CD4-positive, CD25-positive, alpha-beta regulatory T cell (primary cell): Measurements from ENCODE around the gene CHTF8. TPM values are rescaled to one million over a fixed set of nuclear protein-coding genes. Genes with fewer than 3 reads are reported as not detected.

Source experiments
- ATAC-seq, 2 donors: fragments of 150-1000 bp; cut with Tn5 transposase; one replicate each; pipeline ENCODE4 v1.10.0; 2021; ENCODE audit warnings: low read depth in 2 of 2, moderate number of reproducible peaks in 2 of 2, moderate library complexity in 1 of 2
- DNase-seq, 3 donors: peaks; one replicate each; pipeline versions ENCODE4 v3.0.0 to v3.0.0-alpha.2; 2012 to 2022; ENCODE audit warnings: mixed read lengths in 1 of 3
- H3K27ac ChIP-seq: one replicate; pipeline ENCODE4 v1.7.0; 2013; ENCODE audit warnings: mild to moderate bottlenecking, low read length; ENCODE audit not compliant: insufficient read depth, poor library complexity, severe bottlenecking
- H3K27me3 ChIP-seq: one replicate; pipeline ENCODE4 v1.7.0; 2013; ENCODE audit warnings: low read length; ENCODE audit not compliant: control insufficient read depth, insufficient read depth
- H3K36me3 ChIP-seq: one replicate; pipeline ENCODE4 v1.7.0; 2013; ENCODE audit warnings: mild to moderate bottlenecking, low read length, moderate library complexity; ENCODE audit not compliant: control insufficient read depth, insufficient read depth
- H3K4me1 ChIP-seq: 2 replicates; pipeline ENCODE4 v1.7.0; 2013; ENCODE audit warnings: mild to moderate bottlenecking, low read length; ENCODE audit not compliant: insufficient read depth, control insufficient read depth, poor library complexity, severe bottlenecking
- H3K4me3 ChIP-seq: one replicate; pipeline ENCODE4 v1.7.0; 2013; ENCODE audit warnings: low read depth, mild to moderate bottlenecking, low read length, moderate library complexity
- H3K9me3 ChIP-seq, 2 experiments: 1 replicate in 1 of 2; 2 replicates in 1 of 2; pipeline ENCODE4 v1.7.0; 2013; ENCODE audit warnings: low read length in 2 of 2, mild to moderate bottlenecking in 1 of 2, moderate library complexity in 1 of 2; ENCODE audit not compliant: control insufficient read depth in 2 of 2
- H3K27ac Mint-ChIP-seq, 3 donors: one replicate each; pipeline ENCODE4 v1.8.0; 2020 to 2022; ENCODE audit warnings: mild to moderate bottlenecking in 3 of 3, mixed read lengths in 3 of 3, moderate library complexity in 2 of 3
- H3K27me3 Mint-ChIP-seq: one replicate; pipeline ENCODE4 v1.8.0; 2022; ENCODE audit warnings: mild to moderate bottlenecking, mixed read lengths
- H3K36me3 Mint-ChIP-seq: one replicate; pipeline ENCODE4 v1.8.0; 2020; ENCODE audit warnings: mixed read lengths
- H3K4me1 Mint-ChIP-seq, 4 donors: one replicate each; pipeline ENCODE4 v1.8.0; 2020 to 2022; ENCODE audit warnings: mixed read lengths in 4 of 4, mild to moderate bottlenecking in 1 of 4
- H3K4me3 Mint-ChIP-seq, 4 donors: one replicate each; pipeline ENCODE4 v1.8.0; 2020 to 2022; ENCODE audit warnings: mild to moderate bottlenecking in 4 of 4, mixed read lengths in 4 of 4, moderate library complexity in 3 of 4
- H3K9me3 Mint-ChIP-seq, 7 donors: one replicate each; pipeline ENCODE4 v1.8.0; 2020 to 2022; ENCODE audit warnings: mixed read lengths in 7 of 7, mild to moderate bottlenecking in 3 of 7, moderate library complexity in 2 of 7
- polyA plus RNA-seq, 4 donors: library from polyadenylated mRNA; unstranded; fragments of 300-500 nt; fragmentation: Illumina TruSeq; gene quantifications; one replicate each; pipeline ENCODE4 v1.2.3, GENCODE V29; 2021
- total RNA-seq: library from RNA; stranded (reverse); gene quantifications from one replicate; pipeline ENCODE4 v1.2.3, GENCODE V29; 2022

CHTF8 gene
- total and polyA plus RNA-seq, 5 donors from 2014 or later: 79.4 to 227 (median 210) TPM

DNA sequence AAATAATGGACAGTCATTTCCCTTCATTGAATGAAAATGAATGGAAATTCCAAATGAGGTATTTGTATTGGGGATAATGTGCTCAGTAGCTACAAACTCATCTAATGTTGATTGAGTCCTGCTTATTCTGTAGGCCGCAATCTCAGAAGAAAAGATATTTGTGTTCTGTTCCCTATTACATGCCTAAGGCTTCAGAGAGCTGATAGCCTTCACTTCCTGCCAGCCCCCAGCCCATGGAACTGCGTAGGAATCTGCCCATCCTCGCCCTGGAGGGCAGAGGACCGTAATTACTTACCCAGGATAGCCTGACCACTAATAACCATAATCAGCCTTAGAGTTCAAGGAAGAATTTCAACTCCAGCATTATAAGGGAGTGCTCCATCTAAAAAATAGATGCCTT lies 36.7 kb upstream of the CHTF8 start:
- no peak for DNase-seq
- no peak for ATAC-seq
- no peak overlapping the region for H3K27ac Mint-ChIP-seq
- Histone ChIP-seq H3K36me3 (peaks cover 42% of the 10 kb centered on the region), H3K27ac (no peak overlapping the region), H3K4me3 (no peak overlapping the region), H3K9me3 (no peaks in the 10 kb centered on the region), H3K4me1 (peaks cover 16% of the 10 kb centered on the region), H3K27me3 (no peaks in the 10 kb centered on the region)
- H3K4me3 Mint-ChIP-seq: no peak overlapping the region
- peaks cover 37% of the 10 kb centered on the region for H3K36me3 Mint-ChIP-seq
- no peaks in the 10 kb centered on the region for H3K9me3 Mint-ChIP-seq
- no peaks in the 10 kb centered on the region for H3K27me3 Mint-ChIP-seq
- peaks cover 16 to 25% (median 21%) of the 10 kb centered on the region in 4 donors for H3K4me1 Mint-ChIP-seq

DNA sequence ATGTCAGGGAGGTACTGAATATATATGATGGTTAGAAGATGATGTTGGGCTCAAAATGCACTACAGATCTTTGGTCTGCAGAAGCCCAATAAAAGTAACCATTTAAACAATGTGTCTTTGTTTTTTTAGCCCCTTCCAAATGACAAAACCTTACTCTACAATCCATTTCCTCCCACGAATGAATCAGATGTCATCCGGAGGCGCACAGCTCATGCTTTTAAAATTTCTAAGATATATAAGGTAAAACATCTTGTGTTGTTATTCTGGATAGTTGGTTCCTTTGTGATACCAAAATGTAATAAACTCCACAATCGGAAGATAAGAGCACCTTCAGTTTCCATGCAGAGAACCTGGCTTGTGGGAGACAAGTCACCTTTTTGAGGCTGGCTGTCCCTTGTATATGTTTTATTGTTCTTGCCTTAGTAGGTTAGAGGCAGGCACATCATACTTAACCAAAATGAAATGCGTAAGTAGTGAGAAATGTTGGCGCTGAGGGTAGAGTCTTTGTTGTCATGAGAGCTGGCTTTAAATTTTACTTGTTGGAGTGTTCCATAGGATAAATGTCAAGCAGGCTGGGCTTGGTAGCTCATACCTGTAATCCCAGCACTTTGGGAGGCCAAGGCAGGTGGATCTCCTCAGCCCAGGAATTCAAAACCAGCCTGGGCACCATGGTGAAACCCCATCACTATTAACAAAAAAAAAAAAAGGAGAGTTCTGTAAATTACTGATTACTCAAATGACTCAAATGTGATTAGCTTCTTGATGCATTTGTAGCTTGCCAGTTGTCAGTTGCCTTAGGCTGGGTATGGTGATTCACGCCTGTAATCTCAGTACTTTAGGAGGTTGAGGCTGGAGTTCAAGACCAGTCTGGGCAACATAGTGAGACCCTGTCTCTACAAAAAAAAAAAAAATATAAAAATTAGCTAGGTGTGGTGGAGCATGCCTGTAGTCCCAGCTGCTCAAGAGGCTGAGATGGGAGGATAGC lies 34.9 kb upstream of the CHTF8 start:
- ATAC-seq: no peak
- no peak overlapping the region for H3K4me3 Mint-ChIP-seq

GRCh38 chr16:69166221-69166833 lies 33.9 kb upstream of the CHTF8 start:
- H3K27me3 Mint-ChIP-seq: no peaks in the 10 kb centered on the region
- peaks cover 12 to 25% (median 18%) of the 10 kb centered on the region in 4 donors for H3K4me1 Mint-ChIP-seq
- peak overlapping the region in 1 of 4 donors; percentile 16 for H3K4me3 Mint-ChIP-seq
- no peaks in the 10 kb centered on the region for H3K27me3 ChIP-seq
- H3K9me3 Mint-ChIP-seq: no peaks in the 10 kb centered on the region
- peak overlapping the region; percentile 85 to 94 (median 91) for H3K27ac Mint-ChIP-seq
- H3K4me3 ChIP-seq: peak overlapping the region; percentile 31
- DNase-seq (peak in 1 of 3 donors; percentile 48), ATAC-seq (peak; percentile 50 to 55)
- H3K4me1 ChIP-seq: peaks cover 16% of the 10 kb centered on the region
- H3K36me3 ChIP-seq: peaks cover 55% of the 10 kb centered on the region
- no peaks in the 10 kb centered on the region for H3K9me3 ChIP-seq
- H3K27ac ChIP-seq: no peak overlapping the region
- peaks cover 43% of the 10 kb centered on the region for H3K36me3 Mint-ChIP-seq

More for the DNA sequence above, 34.9 kb upstream of the CHTF8 start:
- Mint-ChIP-seq H3K27ac (peak overlapping the region; percentile 85 to 94 (median 91)), H3K27me3 (no peaks in the 10 kb centered on the region), H3K4me1 (peaks cover 12 to 25% (median 20%) of the 10 kb centered on the region in 4 donors), H3K9me3 (no peaks in the 10 kb centered on the region), H3K36me3 (peaks cover 47% of the 10 kb centered on the region)
- Histone ChIP-seq H3K36me3 (peaks cover 54% of the 10 kb centered on the region), H3K27me3 (no peaks in the 10 kb centered on the region), H3K27ac (no peak overlapping the region), H3K4me1 (peaks cover 16% of the 10 kb centered on the region), H3K9me3 (no peaks in the 10 kb centered on the region), H3K4me3 (no peak overlapping the region)
- DNase-seq: no peak

- Mint-ChIP-seq H3K27ac (peak overlapping the region in 2 of 3 donors; percentile 85 to 91), H3K4me1 (peaks cover 12 to 25% (median 18%) of the 10 kb centered on the region in 4 donors), H3K36me3 (peaks cover 46% of the 10 kb centered on the region), H3K4me3 (no peak overlapping the region), H3K9me3 (no peaks in the 10 kb centered on the region), H3K27me3 (no peaks in the 10 kb centered on the region)
- no peaks in the 10 kb centered on the region for H3K9me3 ChIP-seq
- H3K27ac ChIP-seq: no peak overlapping the region
- ATAC-seq (no peak), DNase-seq (no peak)
- no peak overlapping the region for H3K4me3 ChIP-seq
- peaks cover 16% of the 10 kb centered on the region for H3K4me1 ChIP-seq
- H3K36me3 ChIP-seq: peaks cover 60% of the 10 kb centered on the region
- no peaks in the 10 kb centered on the region for H3K27me3 ChIP-seq
Observed at GRCh38 chr16:69165584-69165983, 33.2 kb upstream of the CHTF8 start.

GRCh38 chr16:69160192-69160591 lies 27.8 kb upstream of the CHTF8 start:
- Histone ChIP-seq H3K4me1 (no peaks in the 10 kb centered on the region), H3K9me3 (no peaks in the 10 kb centered on the region), H3K4me3 (no peak overlapping the region), H3K36me3 (peaks cover 67% of the 10 kb centered on the region), H3K27ac (no peak overlapping the region), H3K27me3 (no peaks in the 10 kb centered on the region)
- H3K9me3 Mint-ChIP-seq: no peaks in the 10 kb centered on the region
- peaks cover 53% of the 10 kb centered on the region for H3K36me3 Mint-ChIP-seq
- peaks cover under 1 to 11% (median 4%) of the 10 kb centered on the region in 4 donors for H3K4me1 Mint-ChIP-seq
- H3K4me3 Mint-ChIP-seq: no peak overlapping the region
- H3K27ac Mint-ChIP-seq: peak overlapping the region in 1 of 3 donors; percentile 38
- H3K27me3 Mint-ChIP-seq: no peaks in the 10 kb centered on the region
- ATAC-seq (no peak), DNase-seq (no peak)

- Histone ChIP-seq H3K27me3 (no peaks in the 10 kb centered on the region), H3K27ac (no peak overlapping the region), H3K4me1 (no peaks in the 10 kb centered on the region), H3K36me3 (peaks cover 74% of the 10 kb centered on the region), H3K4me3 (no peak overlapping the region), H3K9me3 (no peaks in the 10 kb centered on the region)
- ATAC-seq (no peak), DNase-seq (no peak)
- H3K4me1 Mint-ChIP-seq: peaks cover 0 to 5% (median 2%) of the 10 kb centered on the region in 4 donors
- H3K27me3 Mint-ChIP-seq: no peaks in the 10 kb centered on the region
- peak overlapping the region in 1 of 3 donors; percentile 37 for H3K27ac Mint-ChIP-seq
- no peak overlapping the region for H3K4me3 Mint-ChIP-seq
- peaks cover 49% of the 10 kb centered on the region for H3K36me3 Mint-ChIP-seq
- no peaks in the 10 kb centered on the region for H3K9me3 Mint-ChIP-seq
Observed at GRCh38 chr16:69157196-69157595, 24.8 kb upstream of the CHTF8 start.

DNA sequence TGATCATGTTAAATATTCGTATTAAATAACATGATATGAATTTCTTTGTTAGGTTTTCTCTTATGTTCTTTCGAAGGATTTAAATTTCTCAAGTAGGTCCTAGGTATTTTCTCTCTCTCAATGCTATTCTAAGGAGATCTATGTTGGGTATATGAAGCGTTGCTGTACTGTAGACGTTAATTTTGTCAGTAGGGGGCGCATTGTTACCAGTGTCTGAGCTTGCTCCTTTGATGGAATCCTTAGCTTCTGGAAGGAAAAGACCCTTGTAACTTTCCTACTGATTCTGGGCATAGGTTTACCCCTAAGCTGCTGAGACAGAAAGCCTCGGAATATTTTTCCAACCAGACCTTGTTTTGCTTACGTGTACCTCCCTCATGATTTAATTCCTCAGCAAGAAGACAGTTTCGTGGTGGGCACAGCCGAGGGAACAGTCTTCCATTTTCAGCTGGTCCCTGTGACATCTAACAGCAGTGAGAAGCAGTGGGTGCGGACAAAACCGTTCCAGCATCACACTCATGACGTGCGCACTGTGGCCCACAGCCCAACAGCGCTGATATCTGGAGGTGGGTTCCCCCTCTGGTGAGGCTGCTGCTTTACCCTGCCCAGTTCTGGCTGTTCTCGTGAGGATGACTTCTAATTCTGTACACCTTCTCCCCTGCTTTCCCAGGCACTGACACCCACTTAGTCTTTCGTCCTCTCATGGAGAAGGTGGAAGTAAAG lies 17.9 kb upstream of the CHTF8 start:
- DNase-seq (peak; percentile 33 to 76 (median 68)), ATAC-seq (peak in 1 of 2 donors; percentile 47)
- no peaks in the 10 kb centered on the region for H3K27me3 ChIP-seq
- H3K27ac ChIP-seq: no peak overlapping the region
- H3K4me3 Mint-ChIP-seq: no peak overlapping the region
- H3K27ac Mint-ChIP-seq: peak overlapping the region in 1 of 3 donors; percentile 42
- H3K4me1 Mint-ChIP-seq: peaks cover 0 to 10% (median 4%) of the 10 kb centered on the region in 4 donors
- peaks cover 22% of the 10 kb centered on the region for H3K36me3 Mint-ChIP-seq
- H3K36me3 ChIP-seq: peaks cover 51% of the 10 kb centered on the region
- no peak overlapping the region for H3K4me3 ChIP-seq
- no peaks in the 10 kb centered on the region for H3K9me3 Mint-ChIP-seq
- H3K4me1 ChIP-seq: no peaks in the 10 kb centered on the region
- H3K27me3 Mint-ChIP-seq: no peaks in the 10 kb centered on the region
- no peaks in the 10 kb centered on the region for H3K9me3 ChIP-seq
